Measurements from ENCODE around the gene BCAN.

The BCAN gene

DNA sequence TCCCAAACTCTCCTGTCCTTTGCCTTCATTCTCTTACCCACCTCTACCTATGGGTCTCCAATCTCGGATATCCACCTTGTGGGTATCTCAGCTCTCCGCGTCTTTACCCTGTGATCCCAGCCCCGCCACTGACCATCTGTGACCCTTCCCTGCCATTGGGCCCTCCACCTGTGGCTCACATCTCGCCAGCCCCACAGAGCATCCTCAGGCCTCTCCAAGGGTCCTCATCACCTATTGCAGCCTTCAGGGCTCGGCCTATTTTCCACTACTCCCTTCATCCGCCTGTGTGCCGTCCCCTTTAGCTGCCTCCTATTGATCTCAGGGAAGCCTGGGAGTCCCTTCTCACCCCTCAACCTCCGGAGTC lies 11.1 kb downstream of the BCAN start:
- peaks cover 3% of the 10 kb centered on the region; the same call in 1 of the 2 replicates for H3F3A ChIP-seq (ENCODE audit: insufficient read depth, low read length)
- no peaks in the 10 kb centered on the region for H3K27me3 ChIP-seq (replicated peaks; ENCODE audit: insufficient read depth, low read length)
- H3K27ac ChIP-seq (ENCODE audit: low read length) = no peak overlapping the region
- H3K36me3 ChIP-seq (replicated peaks; ENCODE audit: insufficient read depth, low read length) = no peaks in the 10 kb centered on the region
- no peak overlapping the region for H2AFZ ChIP-seq (ENCODE audit: low read length)
- DNase-seq = no peak
- H3K9me3 ChIP-seq (replicated peaks; ENCODE audit: insufficient read depth, low read length) = no peaks in the 10 kb centered on the region
- peaks cover 4% of the 10 kb centered on the region for H3K4me1 ChIP-seq (ENCODE audit: low read length)
- peaks cover 74% of the 10 kb centered on the region for H3K79me2 ChIP-seq (ENCODE audit: low read length)
- H3K9ac ChIP-seq (ENCODE audit: low read length) = no peak overlapping the region
- TF ChIP-seq EZH2phosphoT487 (IDR thresholded peaks at IDR 0.05; ENCODE audit: low read length) (no peak), EZH2 (optimal IDR thresholded peaks at IDR 0.05; ENCODE audit: low read depth, low read length) (no peak), CTCF (IDR thresholded peaks at IDR 0.05; ENCODE audit: low read length) (no peak)
- H3K4me2 ChIP-seq (ENCODE audit: low read depth, low read length) = no peak overlapping the region
- peaks cover 49% of the 10 kb centered on the region for H4K20me1 ChIP-seq (ENCODE audit: insufficient read depth, low read length)
- H3K4me3 ChIP-seq (ENCODE audit: low read length) = no peak overlapping the region
- H3K9me2 ChIP-seq (replicated peaks; ENCODE audit: insufficient read depth, low read length) = no peaks in the 10 kb centered on the region

GRCh38 chr1:156654700-156655099 lies 12.8 kb downstream of the BCAN start:
- Histone ChIP-seq H4K20me1 (ENCODE audit: insufficient read depth, low read length) (peaks cover 57% of the 10 kb centered on the region), H3K27me3 (replicated peaks; ENCODE audit: insufficient read depth, low read length) (no peaks in the 10 kb centered on the region), H3K79me2 (ENCODE audit: low read length) (peaks cover 91% of the 10 kb centered on the region)

GRCh38 chr1:156655151-156655903 lies 13.4 kb downstream of the BCAN start:
- Histone ChIP-seq H3K4me1 (ENCODE audit: low read length) (peaks cover 20% of the 10 kb centered on the region), H4K20me1 (ENCODE audit: insufficient read depth, low read length) (peaks cover 58% of the 10 kb centered on the region), H3K4me2 (ENCODE audit: low read depth, low read length) (no peak overlapping the region), H3F3A (ENCODE audit: insufficient read depth, low read length) (peaks cover 8% of the 10 kb centered on the region), H3K27me3 (replicated peaks; ENCODE audit: insufficient read depth, low read length) (no peaks in the 10 kb centered on the region), H3K27ac (ENCODE audit: low read length) (no peak overlapping the region), H3K79me2 (ENCODE audit: low read length) (peaks cover 95% of the 10 kb centered on the region), H3K36me3 (replicated peaks; ENCODE audit: insufficient read depth, low read length) (no peaks in the 10 kb centered on the region), H2AFZ (ENCODE audit: low read length) (no peak overlapping the region), H3K4me3 (ENCODE audit: low read length) (no peak overlapping the region), H3K9me3 (replicated peaks; ENCODE audit: insufficient read depth, low read length) (no peaks in the 10 kb centered on the region), H3K9ac (ENCODE audit: low read length) (no peak overlapping the region), H3K9me2 (replicated peaks; ENCODE audit: insufficient read depth, low read length) (no peaks in the 10 kb centered on the region)
- TF ChIP-seq CTCF (IDR thresholded peaks at IDR 0.05; ENCODE audit: low read length) (no peak), EZH2phosphoT487 (IDR thresholded peaks at IDR 0.05; ENCODE audit: low read length) (no peak), EZH2 (optimal IDR thresholded peaks at IDR 0.05; ENCODE audit: low read depth, low read length) (no peak)
- no peak for DNase-seq

More at GRCh38 chr1:156654700-156655099, 12.8 kb downstream of the BCAN start:
- no peak for DNase-seq
- TF ChIP-seq EZH2phosphoT487 (IDR thresholded peaks at IDR 0.05; ENCODE audit: low read length) (no peak), CTCF (IDR thresholded peaks at IDR 0.05; ENCODE audit: low read length) (no peak), EZH2 (optimal IDR thresholded peaks at IDR 0.05; ENCODE audit: low read depth, low read length) (no peak)
- Histone ChIP-seq H3K36me3 (replicated peaks; ENCODE audit: insufficient read depth, low read length) (no peaks in the 10 kb centered on the region), H3F3A (ENCODE audit: insufficient read depth, low read length) (peaks cover 6% of the 10 kb centered on the region; the same call in 1 of the 2 replicates), H3K4me2 (ENCODE audit: low read depth, low read length) (no peak overlapping the region), H3K4me1 (ENCODE audit: low read length) (peaks cover 20% of the 10 kb centered on the region), H3K9me2 (replicated peaks; ENCODE audit: insufficient read depth, low read length) (no peaks in the 10 kb centered on the region), H3K4me3 (ENCODE audit: low read length) (no peak overlapping the region), H3K9me3 (replicated peaks; ENCODE audit: insufficient read depth, low read length) (no peaks in the 10 kb centered on the region), H2AFZ (ENCODE audit: low read length) (no peak overlapping the region), H3K9ac (ENCODE audit: low read length) (no peak overlapping the region), H3K27ac (ENCODE audit: low read length) (no peak overlapping the region)
